NCI-H1092 treated with DMSO at 0.1 percent for 48 hours (cell line): ENCODE measurements around the gene CIAPIN1.

Experiments
- DNase-seq: peaks from one replicate; lab custom pipeline; 2025; lab: John Stamatoyannopoulos, UW

The CIAPIN1 gene

GRCh38 chr16:57476546-57477410 lies 29.6 kb upstream of the CIAPIN1 start:
- DNase-seq, result no peak

DNA sequence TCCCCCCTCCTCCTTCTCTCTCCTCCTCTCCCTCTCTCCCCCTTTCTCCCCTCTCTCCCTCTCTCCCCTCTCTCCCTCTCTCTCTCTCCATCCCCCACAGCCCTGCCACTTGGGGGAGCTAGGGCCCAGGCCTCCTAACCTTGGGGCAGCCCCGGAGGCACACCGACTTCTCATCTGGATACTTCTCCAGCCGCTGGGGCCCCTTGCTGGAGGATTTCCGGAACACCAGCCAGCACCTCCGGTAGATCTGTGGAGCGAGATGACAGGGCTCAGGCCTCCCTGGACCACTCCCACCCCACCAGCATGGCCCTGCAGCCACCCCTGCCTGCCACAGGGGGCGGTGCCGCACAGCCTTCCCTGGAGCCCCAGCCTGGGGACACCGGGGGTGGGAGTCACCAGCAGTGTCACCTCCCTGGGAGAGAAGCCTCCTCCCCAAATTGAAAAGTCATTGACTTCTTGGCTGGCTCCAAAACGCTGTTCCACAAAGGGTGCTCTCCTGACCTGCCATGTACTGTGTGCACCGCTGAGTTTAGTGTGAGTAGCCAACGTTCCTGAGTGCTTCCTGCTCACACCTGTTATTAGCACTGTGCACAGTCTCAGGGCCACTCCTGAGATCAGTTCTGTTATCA lies 28.6 kb upstream of the CIAPIN1 start:
- peak; percentile 21 for DNase-seq

GRCh38 chr16:57474671-57475661 lies 27.8 kb upstream of the CIAPIN1 start:
- no peak for DNase-seq

DNA sequence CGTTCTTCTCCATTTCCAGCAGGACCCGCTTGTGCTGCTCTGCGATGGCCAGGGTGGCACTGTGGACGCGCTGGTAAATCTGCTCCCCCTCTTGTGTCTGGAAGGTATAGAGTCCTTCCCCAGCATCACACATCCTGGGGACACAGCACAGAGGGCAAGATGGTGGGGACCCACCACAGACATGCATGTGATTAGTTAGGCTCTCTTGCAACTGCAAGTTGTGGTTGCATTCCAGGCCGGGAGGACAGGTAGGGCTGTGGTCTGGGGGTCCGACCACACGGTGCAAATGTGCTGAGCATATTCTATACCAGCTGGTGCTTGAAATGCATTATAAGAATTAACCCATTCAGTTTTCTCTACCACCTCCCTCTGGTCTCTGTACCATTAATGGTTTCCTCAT lies 26.7 kb upstream of the CIAPIN1 start:
- no peak for DNase-seq

- no peak for DNase-seq
These were observed 26.1 kb upstream of the CIAPIN1 start for GRCh38 chr16:57473176-57473840.

DNA sequence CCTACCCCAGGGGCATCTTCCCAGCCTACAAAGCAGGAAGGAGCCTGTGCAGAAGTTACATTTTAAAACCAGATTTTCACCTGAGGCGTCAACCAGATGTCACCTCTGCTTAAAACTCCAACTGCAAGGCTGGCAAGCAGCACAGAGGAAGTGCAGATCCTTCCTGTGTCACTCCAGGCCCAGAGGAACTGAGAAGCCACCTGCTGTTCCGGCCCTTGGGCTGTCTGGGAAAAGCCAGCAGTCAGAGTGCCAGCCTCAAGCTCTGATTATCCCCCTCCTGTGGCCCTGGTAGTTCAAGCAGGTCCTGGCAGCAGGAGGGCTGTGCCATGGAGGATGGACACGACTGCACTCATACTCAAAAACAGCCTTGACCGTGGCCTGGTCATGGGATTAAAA lies 25.5 kb upstream of the CIAPIN1 start:
- no peak for DNase-seq

GRCh38 chr16:57471852-57472664 lies 24.9 kb upstream of the CIAPIN1 start:
- DNase-seq, result no peak

- no peak for DNase-seq
These were observed 24.0 kb upstream of the CIAPIN1 start for GRCh38 chr16:57471209-57471608.

GRCh38 chr16:57470711-57471110 lies 23.5 kb upstream of the CIAPIN1 start:
- no peak for DNase-seq

DNA sequence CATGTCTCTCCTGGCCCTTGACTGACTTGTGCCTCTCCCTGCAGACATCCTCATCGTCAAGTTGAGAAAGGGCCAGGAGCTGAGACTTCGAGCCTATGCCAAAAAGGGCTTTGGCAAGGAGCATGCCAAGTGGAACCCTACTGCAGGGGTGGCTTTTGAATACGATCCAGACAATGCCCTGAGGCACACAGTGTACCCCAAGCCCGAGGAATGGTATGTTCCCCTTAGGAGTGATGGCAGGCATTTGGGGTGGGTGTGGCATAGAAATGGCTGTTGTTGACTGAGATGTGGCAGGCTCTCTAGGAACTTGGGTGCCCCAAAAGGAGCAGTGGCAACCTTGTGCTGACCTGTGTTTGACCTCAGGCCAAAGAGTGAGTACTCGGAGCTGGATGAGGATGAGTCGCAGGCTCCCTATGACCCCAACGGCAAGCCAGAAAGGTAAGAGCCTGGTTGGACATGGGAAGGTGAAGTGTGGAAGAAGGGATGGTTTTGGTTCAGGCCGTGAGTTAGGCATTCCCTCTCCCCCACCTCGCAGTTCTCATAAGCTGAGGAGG lies 22.8 kb upstream of the CIAPIN1 start:
- no peak for DNase-seq

DNA sequence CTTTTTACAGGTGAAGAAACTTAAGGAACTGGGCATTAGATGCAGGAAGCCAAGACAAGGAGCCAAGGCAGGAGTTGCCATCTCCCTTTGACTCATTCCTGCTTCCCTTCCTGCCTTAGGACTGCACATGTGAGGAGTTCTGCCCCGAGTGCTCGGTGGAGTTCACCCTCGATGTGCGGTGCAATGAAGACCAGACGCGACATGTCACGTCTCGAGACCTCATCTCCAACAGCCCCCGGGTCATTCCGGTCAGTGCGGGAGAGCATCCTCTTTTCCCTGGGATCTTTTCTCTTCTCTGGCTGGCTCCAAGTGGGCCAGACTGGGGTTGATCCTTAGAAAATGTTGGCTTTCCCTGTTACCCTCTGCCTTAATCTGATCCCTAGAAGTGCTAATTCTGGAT lies 21.9 kb upstream of the CIAPIN1 start:
- DNase-seq, result no peak

DNA sequence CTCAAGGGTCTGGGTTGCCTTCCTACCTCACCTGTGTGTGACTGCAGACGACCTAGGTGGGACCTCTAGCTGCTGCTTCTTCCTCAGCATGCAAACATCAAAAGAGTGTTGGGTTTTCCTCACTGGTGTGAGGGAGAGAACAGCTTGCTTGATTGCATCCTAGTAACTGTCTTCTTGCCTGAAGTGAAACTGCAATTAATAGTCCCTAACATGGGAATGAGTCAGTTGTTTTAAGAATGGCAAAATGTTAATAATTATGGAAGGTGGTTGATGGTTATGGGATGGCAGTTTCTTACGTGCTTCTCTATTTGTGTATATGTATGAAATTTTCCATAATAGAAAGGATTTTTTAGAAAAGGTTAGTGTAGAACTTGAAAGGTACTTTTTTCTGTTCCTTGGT lies 21.2 kb upstream of the CIAPIN1 start:
- DNase-seq, result no peak

DNA sequence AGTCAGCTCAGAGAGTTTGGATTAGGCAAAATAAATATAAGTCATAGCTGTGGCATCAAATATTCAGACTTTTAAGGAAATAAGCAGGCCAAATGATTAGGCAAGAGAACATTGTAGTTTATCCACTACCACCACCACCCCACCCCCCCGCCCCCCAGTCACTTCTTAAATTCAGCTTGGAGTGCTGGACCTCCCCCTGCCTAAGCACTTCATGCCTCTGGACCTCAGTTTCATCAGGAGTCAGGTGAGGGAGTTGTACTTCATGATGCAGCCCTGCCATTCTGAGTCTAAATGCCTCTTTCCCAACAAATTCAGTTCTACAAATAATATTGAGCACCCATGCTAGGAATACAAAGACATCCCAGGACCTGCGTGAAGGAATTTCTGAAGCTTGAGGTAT lies 17.3 kb upstream of the CIAPIN1 start:
- no peak for DNase-seq

DNA sequence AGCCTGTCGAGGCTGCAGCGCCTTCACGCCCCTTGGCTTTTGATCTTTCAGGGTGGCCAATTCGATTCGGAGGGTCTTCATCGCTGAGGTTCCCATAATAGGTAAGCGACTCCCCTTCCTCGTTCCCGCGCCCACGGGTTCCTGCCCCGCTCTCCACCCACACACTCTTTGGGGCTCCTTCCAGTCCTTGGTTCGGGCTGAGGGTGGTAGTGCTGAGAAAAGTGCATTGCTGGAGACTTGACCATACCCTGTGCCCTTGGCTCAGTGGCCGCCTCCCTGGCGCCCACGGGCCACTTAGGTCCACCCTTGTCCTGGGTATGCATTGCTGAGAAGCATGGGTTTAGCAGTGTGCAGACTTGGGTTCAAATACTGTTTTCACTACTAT lies 15.8 kb upstream of the CIAPIN1 start:
- DNase-seq, result no peak

- peak; percentile 72 for DNase-seq
These were observed 15.2 kb upstream of the CIAPIN1 start, which contains the start of gene POLR2C for GRCh38 chr16:57462209-57462977. Gene POLR2C, plus strand, starts transcription at chr16:57462679. Its CDS starts 46 bp downstream, at chr16:57462725.

DNA sequence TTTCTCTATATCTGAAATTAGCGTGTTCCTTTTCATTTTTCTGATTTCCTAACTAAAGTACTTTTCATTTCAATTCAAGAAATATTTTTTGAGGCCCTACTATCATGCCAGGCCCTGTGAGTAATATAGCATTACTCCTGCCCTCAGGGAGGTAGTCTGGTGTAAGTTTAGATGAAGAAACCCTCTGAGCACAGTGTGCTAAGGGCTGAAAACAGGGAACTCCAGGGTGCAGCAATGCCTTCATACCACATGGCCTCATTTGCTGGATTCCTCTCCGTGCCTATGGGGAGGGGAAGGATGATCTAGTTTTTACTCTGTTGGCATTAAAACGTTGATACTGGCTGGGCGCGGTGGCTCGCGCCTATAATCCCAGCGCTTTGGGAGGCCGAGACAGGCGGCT lies 4.8 kb upstream of the CIAPIN1 start:
- DNase-seq, result no peak

- DNase-seq, result peak; percentile 42
These were observed 527 bp downstream of the CIAPIN1 start for GRCh38 chr16:57446531-57447185.

DNA sequence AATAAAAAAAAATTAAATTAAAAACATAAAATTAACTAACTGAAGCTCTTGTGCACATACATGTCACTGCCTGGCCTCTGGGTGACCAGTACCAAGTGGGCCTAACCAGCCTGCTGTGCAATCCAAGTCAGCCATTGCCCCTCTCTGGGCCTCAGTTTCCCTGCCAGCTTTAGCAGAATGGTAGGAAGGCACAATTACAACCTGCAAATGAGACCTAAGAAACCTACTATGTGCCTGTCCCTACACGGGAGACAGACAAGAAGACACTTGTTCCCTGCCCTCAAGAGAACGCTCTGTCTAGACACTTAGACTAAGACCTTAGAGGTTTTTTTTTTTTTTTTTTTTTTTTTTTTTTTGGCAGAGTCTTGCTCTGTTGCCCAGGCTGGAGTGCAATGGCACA lies 1.7 kb downstream of the CIAPIN1 start:
- DNase-seq, result no peak

DNA sequence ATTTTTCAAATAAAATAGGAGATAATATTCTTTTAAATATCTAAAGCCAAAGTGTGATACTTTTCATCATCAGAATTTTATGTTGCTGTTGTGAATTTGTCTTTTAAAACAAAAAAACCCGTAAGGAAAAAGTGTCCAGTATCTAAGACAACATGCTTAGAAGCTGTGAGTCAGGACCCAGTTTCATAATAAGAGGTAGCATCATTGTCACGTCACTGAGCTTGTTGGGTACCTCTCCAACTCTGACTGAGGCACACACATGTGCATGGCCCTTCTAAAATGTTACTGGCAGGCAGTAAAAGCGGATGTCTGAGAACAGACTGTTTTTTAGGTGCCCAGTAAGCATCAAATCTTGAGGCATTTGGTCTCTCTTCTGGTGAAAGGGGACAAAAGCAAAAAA lies 2.5 kb downstream of the CIAPIN1 start:
- DNase-seq, result no peak
